22Rv1 (cell line): Measurements from ENCODE around the gene PPFIA1.

ENCODE experiments used
- ZFX ChIP-seq: fragments of 450-650 bp; IDR thresholded peaks from 2 replicates; pipeline ENCODE4 v1.6.1; 2017; ENCODE audit warnings: antibody characterized with exemption, borderline replicate concordance
- TF ChIP-seq, protein P1 (sequence below): fragments of 450-650 bp; IDR thresholded peaks from 2 replicates; pipeline ENCODE4 v1.5.1; 2017; ENCODE audit warnings: mild to moderate bottlenecking

DNA sequence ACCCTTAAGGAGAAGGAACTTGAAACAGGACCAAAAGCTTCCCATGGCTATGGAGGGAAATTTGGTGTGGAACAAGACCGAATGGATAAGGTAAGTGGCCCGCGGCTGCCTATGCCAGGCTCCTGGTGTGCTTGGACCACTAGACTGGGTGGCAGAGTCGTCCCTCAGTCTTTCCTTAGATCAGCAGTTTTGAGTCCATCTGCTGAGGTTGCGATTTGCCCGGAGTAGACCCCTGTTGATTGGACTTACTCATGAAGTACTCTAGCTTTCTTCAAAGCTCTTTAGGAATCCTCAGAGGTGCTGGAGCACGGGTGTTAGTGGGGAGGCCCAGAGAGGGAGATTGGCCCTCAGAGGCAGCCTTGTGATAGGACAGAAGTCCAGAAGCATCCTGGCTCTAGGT is 139.4 kb downstream of the PPFIA1 start:
- TF ChIP-seq, protein P1, sequence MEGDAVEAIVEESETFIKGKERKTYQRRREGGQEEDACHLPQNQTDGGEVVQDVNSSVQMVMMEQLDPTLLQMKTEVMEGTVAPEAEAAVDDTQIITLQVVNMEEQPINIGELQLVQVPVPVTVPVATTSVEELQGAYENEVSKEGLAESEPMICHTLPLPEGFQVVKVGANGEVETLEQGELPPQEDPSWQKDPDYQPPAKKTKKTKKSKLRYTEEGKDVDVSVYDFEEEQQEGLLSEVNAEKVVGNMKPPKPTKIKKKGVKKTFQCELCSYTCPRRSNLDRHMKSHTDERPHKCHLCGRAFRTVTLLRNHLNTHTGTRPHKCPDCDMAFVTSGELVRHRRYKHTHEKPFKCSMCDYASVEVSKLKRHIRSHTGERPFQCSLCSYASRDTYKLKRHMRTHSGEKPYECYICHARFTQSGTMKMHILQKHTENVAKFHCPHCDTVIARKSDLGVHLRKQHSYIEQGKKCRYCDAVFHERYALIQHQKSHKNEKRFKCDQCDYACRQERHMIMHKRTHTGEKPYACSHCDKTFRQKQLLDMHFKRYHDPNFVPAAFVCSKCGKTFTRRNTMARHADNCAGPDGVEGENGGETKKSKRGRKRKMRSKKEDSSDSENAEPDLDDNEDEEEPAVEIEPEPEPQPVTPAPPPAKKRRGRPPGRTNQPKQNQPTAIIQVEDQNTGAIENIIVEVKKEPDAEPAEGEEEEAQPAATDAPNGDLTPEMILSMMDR, result no peak
- TF ChIP-seq ZFX, result no peak
